ENCODE measurements around the gene KANK4. TPM values are rescaled to one million over a fixed set of nuclear protein-coding genes. Genes with fewer than 3 reads are reported as not detected.

The KANK4 gene
- total and polyA plus RNA-seq, 2 of the 8 experiments (the other 6 are each of a cell fraction or from before 2014, with no cell fraction given), result 0.22 to 0.26 TPM

DNA sequence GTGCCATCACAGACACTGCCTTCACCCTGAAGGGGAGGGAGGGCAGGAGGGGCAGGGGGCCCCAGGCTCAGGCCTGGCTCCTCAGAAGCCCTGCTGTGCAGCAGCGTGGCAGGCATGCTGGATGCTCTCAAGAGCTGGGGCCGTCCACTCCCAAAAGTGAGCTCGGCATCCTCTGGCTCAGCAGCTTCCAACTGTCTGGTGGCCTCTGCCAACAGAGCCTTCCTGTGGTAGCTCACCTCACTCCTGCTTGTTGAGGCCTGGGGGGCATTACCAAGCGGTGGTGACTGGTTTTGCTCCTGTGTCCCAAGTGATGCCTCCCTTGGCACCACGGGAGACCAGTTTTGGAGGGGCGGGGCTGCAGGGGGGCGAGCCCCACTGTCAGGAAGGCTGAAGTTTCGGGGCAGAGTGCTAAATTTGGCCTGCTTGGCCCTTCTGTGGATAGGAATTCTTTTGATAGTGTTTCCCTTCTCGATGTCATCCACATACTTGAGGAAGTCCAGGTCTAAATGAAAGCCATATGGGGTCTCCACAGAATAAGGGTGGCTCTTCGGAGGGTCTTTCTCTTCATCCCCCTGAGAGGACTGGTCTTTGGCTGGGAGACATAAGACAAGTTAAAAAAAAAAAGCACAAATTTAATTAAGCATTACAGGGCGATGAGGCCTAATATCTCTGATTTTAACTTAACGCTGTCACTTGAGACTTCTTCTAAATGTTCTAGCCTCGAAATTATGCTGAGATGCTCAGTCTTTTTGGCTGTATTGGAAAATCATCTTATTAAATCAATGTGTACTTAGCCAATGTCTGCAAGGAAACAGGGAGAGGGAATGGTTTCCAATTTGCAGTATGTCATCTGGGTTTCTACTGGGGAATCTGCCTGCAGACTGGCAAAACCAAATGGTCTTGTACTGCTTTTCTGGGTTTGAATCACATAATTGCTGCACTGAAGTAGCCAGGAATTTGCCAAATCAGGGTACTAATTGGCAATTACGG lies 44.4 kb downstream of the KANK4 start:
- Histone ChIP-seq H2AFZ (ENCODE audit: low read length) (no peak overlapping the region), H3K23ac (ENCODE audit: insufficient read length) (no peak overlapping the region), H2BK20ac (ENCODE audit: low read length) (no peak overlapping the region), H3K79me2 (ENCODE audit: control insufficient read depth in 1 of 2, insufficient read depth in 2 of 2, low read length in 2 of 2) (no peaks in the 10 kb centered on the region), H3K18ac (ENCODE audit: extremely low read depth, low read length) (no peak overlapping the region), H4K5ac (ENCODE audit: insufficient read length, low read depth, low read length) (no peak overlapping the region), H3K9ac (replicated peaks in 1 of 4; ENCODE audit: extremely low read depth in 1 of 4, low read depth in 3 of 4, low read length in 3 of 4) (no peak overlapping the region), H2AK5ac (ENCODE audit: low read depth, low read length) (no peak overlapping the region), H2BK5ac (ENCODE audit: low read depth, low read length) (no peak overlapping the region), H2BK12ac (ENCODE audit: low read depth, low read length) (no peak overlapping the region), H3K4me1 (replicated peaks in 1 of 4; ENCODE audit: control insufficient read depth in 3 of 4, insufficient read depth in 4 of 4, low read length in 3 of 4) (peaks cover 0 to 12% (median 4%) of the 10 kb centered on the region in 4 experiments; a peak in 4 of 7 replicates), H3K36me3 (ENCODE audit: control insufficient read depth in 2 of 4, insufficient read depth in 4 of 4, low read length in 3 of 4) (no peaks in the 10 kb centered on the region), H3K4me2 (ENCODE audit: insufficient read depth in 1 of 2, low read depth in 2 of 2, low read length in 2 of 2) (no peak overlapping the region), H4K91ac (replicated peaks; ENCODE audit: insufficient read length, low read length) (no peak overlapping the region), H4K8ac (ENCODE audit: extremely low read depth, insufficient read depth, low read length) (no peak overlapping the region), H3K14ac (ENCODE audit: insufficient read length) (no peak overlapping the region), H3K23me2 (ENCODE audit: low read depth, low read length) (no peaks in the 10 kb centered on the region), H3K4ac (replicated peaks; ENCODE audit: insufficient read length, low read depth, low read length) (no peak overlapping the region), H2BK120ac (replicated peaks; ENCODE audit: low read depth, low read length) (no peak overlapping the region), H3K9me3 (ENCODE audit: insufficient read depth in 2 of 2, low read depth in 1 of 2, low read length in 1 of 2) (no peaks in the 10 kb centered on the region; a peak in 1 of 4 replicates), H2BK15ac (ENCODE audit: low read length) (no peak overlapping the region), H4K20me1 (replicated peaks in 1 of 2; ENCODE audit: control insufficient read depth in 1 of 2, insufficient read depth in 2 of 2, low read length in 2 of 2) (no peaks in the 10 kb centered on the region), H3K56ac (replicated peaks; ENCODE audit: insufficient read length, low read depth, low read length) (no peak overlapping the region), H3K79me1 (ENCODE audit: low read depth, low read length) (no peaks in the 10 kb centered on the region), H3K4me3 (ENCODE audit: extremely low read depth in 1 of 4, insufficient read depth in 2 of 4, low read depth in 3 of 4, low read length in 4 of 4) (no peak overlapping the region), H3K27me3 (replicated peaks in 1 of 4; ENCODE audit: control insufficient read depth in 3 of 4, extremely low read depth in 1 of 4, insufficient read depth in 3 of 4, low read length in 3 of 4) (no peaks in the 10 kb centered on the region), H3K27ac (ENCODE audit: low read depth, low read length) (no peak overlapping the region)
- ChIA-PET POLR2A (ENCODE audit: partially characterized antibody) (interaction anchor here (1.2 to 1.7 kb wide), 2 partner anchors 9 to 11 kb away, joined by 3 to 6 read pairs; no protein-coding TSS in a partner anchor), CTCF (ENCODE audit: partially characterized antibody) (interaction anchor here (0.6 to 1.5 kb wide), 7 partner anchors 10 to 133 kb away, joined by 3 to 6 read pairs (median 4); no protein-coding TSS in a partner anchor)
- FAIRE-seq, result no peak
- WGBS, 2 experiments (ENCODE audit: extremely low coverage in 1 of 2, insufficient coverage in 1 of 2, insufficient read length in 1 of 2, insufficient replicate concordance in 2 of 2, low coverage in 1 of 2, low lambda C conversion rate in 2 of 2, missing lambda C conversion rate in 1 of 2), result 93% methylated on average over 14 of the region's 14 CpGs; no CpG with 5 or more reads in 1 of the 2 experiments
- DNase-seq (ENCODE audit: low read depth in 1 of 2, low spot score in 2 of 2), result no peak
- TF ChIP-seq CHD1 (IDR thresholded peaks at IDR 0.05; ENCODE audit: low read depth, low read length) (no peak), KDM5A (IDR thresholded peaks at IDR 0.05; ENCODE audit: low read length) (no peak), EP300 (IDR thresholded peaks at IDR 0.05; ENCODE audit: borderline replicate concordance in 1 of 2, low read depth in 2 of 2, low read length in 2 of 2) (no peak), RXRA (IDR thresholded peaks at IDR 0.05; ENCODE audit: insufficient read depth, low read depth, low read length) (no peak), ATF3 (IDR thresholded peaks at IDR 0.05; ENCODE audit: insufficient read depth, low read depth, low read length) (no peak), ZNF274 (IDR thresholded peaks at IDR 0.05; ENCODE audit: borderline replicate concordance, extremely low read depth, low read length) (no peak), SIN3A (conservative IDR thresholded peaks at IDR 0.05 in 1 of 2, IDR thresholded peaks at IDR 0.05 in 1 of 2; ENCODE audit: low read depth in 1 of 2, low read length in 2 of 2) (no peak), SIRT6 (IDR thresholded peaks at IDR 0.05; ENCODE audit: low read length) (no peak), CBX5 (IDR thresholded peaks at IDR 0.05; ENCODE audit: low read depth, low read length) (no peak), YY1 (IDR thresholded peaks at IDR 0.05; ENCODE audit: low read depth, low read length) (no peak), FOSL1 (IDR thresholded peaks at IDR 0.05; ENCODE audit: insufficient read depth, low read depth, low read length) (no peak)

Data from H1 (cell line).